Sigmoid colon (tissue), 7 donors: Measurements from ENCODE around the gene RHOA. TPM values are rescaled to one million over a fixed set of nuclear protein-coding genes. Genes with fewer than 3 reads are reported as not detected.
"Not testable (repeated sequence)": the region's sequence is repeated elsewhere in the genome, so short reads cannot be mapped to it uniquely, and the experiment has no call there.

Experiments used
- DNase-seq: peaks from one replicate; pipeline ENCODE4 v3.0.0-alpha.2; 2019
- H3K27ac ChIP-seq, 4 donors: fragments of 200-600 bp; sonication (generic); one replicate each; pipeline ENCODE4 v1.5.1; 2016 to 2019; ENCODE audit warnings: mild to moderate bottlenecking in 1 of 4
- H3K27me3 ChIP-seq, 3 donors: fragments of 200-600 bp; sonication (generic); one replicate each; pipeline ENCODE4 v1.5.1; 2019; ENCODE audit warnings: mild to moderate bottlenecking in 1 of 3
- H3K36me3 ChIP-seq, 4 donors: fragments of 200-600 bp; sonication (generic); one replicate each; pipeline ENCODE4 v1.5.1; 2016 to 2019
- H3K4me1 ChIP-seq, 4 donors: fragments of 200-600 bp; sonication (generic); one replicate each; pipeline ENCODE4 v1.5.1; 2017 to 2019
- H3K4me3 ChIP-seq, 4 donors: fragments of 200-600 bp; sonication (generic); one replicate each; pipeline ENCODE4 v1.5.1; 2017 to 2019; ENCODE audit warnings: mild to moderate bottlenecking in 2 of 4, moderate library complexity in 1 of 4
- H3K9me3 ChIP-seq, 4 donors: fragments of 200-600 bp in 3 of 4; sonication (generic) in 3 of 4; one replicate each; pipeline versions ENCODE4 v1.5.1 to v1.6.1; 2013 to 2019
- CTCF ChIP-seq, 4 experiments: fragments of 450-650 bp in 3 of 4; fragments of 200-600 bp in 1 of 4; IDR thresholded peaks; one replicate each; pipeline ENCODE4 v1.5.1; 2016 to 2019; ENCODE audit warnings: antibody characterized with exemption in 4 of 4, mild to moderate bottlenecking in 3 of 4, moderate library complexity in 2 of 4
- EP300 ChIP-seq, 4 donors: sonication (generic); formaldehyde crosslinking; IDR thresholded peaks; one replicate each; pipeline ENCODE4 v1.6.1; 2017; ENCODE audit warnings: antibody characterized with exemption in 4 of 4
- POLR2A ChIP-seq, 2 donors: fragments of 450-650 bp; IDR thresholded peaks; one replicate each; pipeline ENCODE4 v1.6.1; 2016; ENCODE audit warnings: antibody characterized with exemption in 2 of 2, mild to moderate bottlenecking in 2 of 2, moderate library complexity in 2 of 2
- POLR2AphosphoS5 ChIP-seq, 4 donors: sonication (generic); formaldehyde crosslinking; IDR thresholded peaks; one replicate each; pipeline ENCODE4 v1.6.1; 2017; ENCODE audit warnings: antibody characterized with exemption in 4 of 4
- WGBS, 2 donors: extraction: QIAGEN DNeasy Blood & Tissue Kit; methylation state at CpG; one replicate each; pipeline ENCODE4 v1.1.7; 2013; 5-methylcytosine and 5-hydroxymethylcytosine counted together
- intact Hi-C: fragments of 100-400 bp; cut with DNase I; formaldehyde crosslinking; loops from one replicate; pipeline ENCODE4 v1.15.1; 2023
- polyA plus RNA-seq, 3 donors: library from polyadenylated mRNA; stranded (reverse); fragments of 200-250 nt; gene quantifications; one replicate each; pipeline ENCODE4 v1.2.3, GENCODE V29; 2013
- total RNA-seq, 4 donors: library from RNA; depleted of rRNA; stranded (reverse); fragments of >200 nt; gene quantifications; one replicate each; pipeline ENCODE4 v1.1.0, GENCODE V29; 2016
- donor health status: healthy with polysubstance abuse.
- donor health status: Bipolar disorder and iron deficiency.
- donor health status: healthy.

Gene RHOA
- total and polyA plus RNA-seq, 7 donors, result 369 to 516 (median 421) TPM

GRCh38 chr3:49401766-49402165 is 10.0 kb downstream of the RHOA start:
- Histone ChIP-seq H3K4me1 (peaks cover 2 to 86% (median 65%) of the 10 kb centered on the region in 4 donors), H3K4me3 (no peak overlapping the region), H3K27me3 (no peaks in the 10 kb centered on the region), H3K27ac (peak overlapping the region in 2 of 4 donors; percentile 16 to 39), H3K36me3 (peaks cover 0 to 2% (median 0%) of the 10 kb centered on the region in 4 donors), H3K9me3 (no peaks in the 10 kb centered on the region)
- 51 to 77% methylated on average over 2 of the region's 2 CpGs for WGBS, 2 donors
- no peak for TF ChIP-seq EP300 (IDR thresholded peaks at IDR 0.05)
- no peak for TF ChIP-seq CTCF (IDR thresholded peaks at IDR 0.05)
- no peak for TF ChIP-seq POLR2AphosphoS5 (IDR thresholded peaks at IDR 0.05)
- no peak for TF ChIP-seq POLR2A (IDR thresholded peaks at IDR 0.05)
- no peak for DNase-seq
- intact Hi-C loops, result no loop called here

DNA sequence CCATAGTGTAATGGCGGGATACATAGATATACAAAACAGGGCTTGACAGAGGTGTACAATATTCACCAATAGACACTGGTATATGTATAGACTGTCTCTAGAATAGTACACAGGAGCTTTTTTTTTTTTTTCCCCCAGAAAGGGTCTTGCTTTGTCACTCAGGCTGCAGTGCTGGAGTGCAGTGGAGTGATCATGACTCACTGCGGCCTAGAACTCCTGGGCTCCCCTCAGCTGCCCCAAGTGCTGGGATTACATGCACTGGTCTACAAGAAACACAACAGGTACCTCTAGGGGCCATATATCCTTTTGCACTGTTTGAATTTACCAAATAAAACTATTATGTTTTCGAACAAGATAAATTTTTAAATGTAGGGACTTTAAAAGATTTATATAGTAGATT is 12.3 kb downstream of the RHOA start:
- 92 to 97% methylated on average over 3 of the region's 3 CpGs for WGBS, 2 donors

GRCh38 chr3:49397470-49397869 is 14.3 kb downstream of the RHOA start:
- peaks cover 0 to 9% (median 0%) of the 10 kb centered on the region in 4 donors for H3K36me3 ChIP-seq
- peak overlapping the region in 2 of 4 donors; percentile 28 to 50 for H3K27ac ChIP-seq
- no peak for TF ChIP-seq POLR2A (IDR thresholded peaks at IDR 0.05)
- no peak for TF ChIP-seq EP300 (IDR thresholded peaks at IDR 0.05)
- TF ChIP-seq POLR2AphosphoS5 (IDR thresholded peaks at IDR 0.05), result peak in 1 of 4 donors; percentile 32
- 67 to 68% methylated on average over 4 of the region's 4 CpGs for WGBS, 2 donors
- peaks cover 2 to 57% (median 44%) of the 10 kb centered on the region in 4 donors for H3K4me1 ChIP-seq
- H3K27me3 ChIP-seq, result no peaks in the 10 kb centered on the region
- no peak for DNase-seq
- intact Hi-C loops, result no loop called here
- H3K9me3 ChIP-seq, result no peaks in the 10 kb centered on the region
- H3K4me3 ChIP-seq, result no peak overlapping the region

More for the DNA sequence above, 12.3 kb downstream of the RHOA start:
- peak; percentile 2 for DNase-seq
- TF ChIP-seq POLR2A (IDR thresholded peaks at IDR 0.05) (no peak), CTCF (IDR thresholded peaks at IDR 0.05) (no peak), POLR2AphosphoS5 (IDR thresholded peaks at IDR 0.05) (no peak)
- intact Hi-C loops, result no loop called here
- no peaks in the 10 kb centered on the region for H3K9me3 ChIP-seq
- H3K4me1 ChIP-seq, result peaks cover 2 to 70% (median 44%) of the 10 kb centered on the region in 4 donors
- no peak overlapping the region for H3K4me3 ChIP-seq
- H3K27ac ChIP-seq, result peak overlapping the region in 1 of 4 donors; percentile 9
- peaks cover 0 to 9% (median 0%) of the 10 kb centered on the region in 4 donors for H3K36me3 ChIP-seq
- no peaks in the 10 kb centered on the region for H3K27me3 ChIP-seq

DNA sequence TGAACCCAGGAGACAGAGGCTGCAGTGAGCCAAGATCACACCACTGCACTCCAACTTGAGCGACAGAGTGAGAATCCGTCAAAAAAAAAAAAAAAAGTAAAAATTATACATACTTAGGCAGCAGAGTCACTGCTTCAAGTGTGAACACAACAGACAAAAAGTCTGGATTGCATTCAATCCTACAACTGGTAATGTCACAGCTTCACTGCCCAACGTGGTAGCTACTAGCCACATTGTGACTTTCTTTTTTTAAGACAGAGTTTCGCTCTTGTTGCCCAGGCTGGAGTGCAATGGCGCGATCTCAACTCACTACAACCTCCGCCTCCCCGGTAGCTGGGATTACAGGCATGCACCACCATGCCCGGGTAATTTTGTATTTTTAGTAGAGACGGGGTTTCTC is 20.5 kb downstream of the RHOA start:
- H3K4me3 ChIP-seq, intact Hi-C loops, H3K27me3 ChIP-seq, DNase-seq, H3K27ac ChIP-seq, H3K36me3 ChIP-seq, H3K9me3 ChIP-seq: not testable (repeated sequence)
- peaks cover 0 to 29% (median 19%) of the 10 kb centered on the region in 4 donors for H3K4me1 ChIP-seq
- 90 to 95% methylated on average over 10 of the region's 10 CpGs for WGBS, 2 donors

DNA sequence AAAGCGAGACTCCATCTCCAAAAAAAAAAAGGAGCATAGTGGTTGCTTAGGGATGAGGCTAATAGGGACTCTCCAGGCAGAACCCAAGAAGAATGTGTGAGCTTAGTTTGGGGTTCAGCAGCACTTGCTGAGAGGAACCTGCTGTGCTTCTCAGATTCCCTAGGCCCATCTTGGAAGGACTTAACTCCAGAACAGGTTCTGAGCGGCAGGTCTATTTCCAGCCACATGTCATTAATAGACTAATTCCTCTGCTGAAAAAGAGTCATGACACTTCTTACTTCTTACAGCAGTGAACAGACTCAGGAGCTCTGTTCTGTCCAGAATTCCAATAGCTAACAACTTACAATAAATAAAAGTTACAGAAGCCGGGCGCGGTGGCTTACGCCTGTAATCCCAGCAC is 22.5 kb downstream of the RHOA start:
- no peak for TF ChIP-seq POLR2A (IDR thresholded peaks at IDR 0.05)
- TF ChIP-seq EP300 (IDR thresholded peaks at IDR 0.05), result no peak
- TF ChIP-seq POLR2AphosphoS5 (IDR thresholded peaks at IDR 0.05), result no peak
- TF ChIP-seq CTCF (IDR thresholded peaks at IDR 0.05), result no peak
- no peaks in the 10 kb centered on the region for H3K27me3 ChIP-seq
- no peak overlapping the region for H3K4me3 ChIP-seq
- no peaks in the 10 kb centered on the region for H3K9me3 ChIP-seq
- peaks cover 0 to 45% (median 33%) of the 10 kb centered on the region in 4 donors for H3K4me1 ChIP-seq
- no peak overlapping the region for H3K27ac ChIP-seq
- H3K36me3 ChIP-seq, result no peaks in the 10 kb centered on the region
- 97 to 98% methylated on average over 6 of the region's 6 CpGs for WGBS, 2 donors
- no peak for DNase-seq
- intact Hi-C loops, result no loop called here

DNA sequence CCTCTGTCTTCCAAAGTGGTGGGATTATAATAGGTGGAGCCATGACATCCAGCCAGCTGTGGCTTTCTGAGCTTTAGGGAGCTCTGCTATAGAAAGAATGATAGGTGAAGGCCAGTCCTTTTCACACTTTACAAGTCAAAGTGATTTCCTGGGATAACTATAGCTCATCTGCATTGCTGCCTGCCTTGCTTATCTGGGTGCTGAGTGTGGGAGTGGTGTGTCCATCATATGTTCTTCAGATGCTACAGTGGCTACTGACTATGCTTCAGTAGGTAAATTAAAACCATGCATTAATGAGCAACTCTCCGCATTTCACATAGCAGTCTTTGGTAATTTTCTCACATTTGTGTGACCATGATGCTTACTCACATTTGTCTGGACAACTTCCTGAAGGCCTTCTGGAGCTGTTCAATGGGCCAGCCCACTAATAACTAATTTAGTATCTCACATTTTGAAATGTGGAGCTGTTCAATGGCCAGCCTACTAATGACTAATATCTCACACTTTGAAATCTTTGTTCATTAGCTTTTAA is 23.4 kb downstream of the RHOA start:
- TF ChIP-seq CTCF (IDR thresholded peaks at IDR 0.05), result no peak
- Histone ChIP-seq H3K36me3 (no peaks in the 10 kb centered on the region), H3K27ac (no peak overlapping the region), H3K4me1 (peaks cover 0 to 48% (median 38%) of the 10 kb centered on the region in 4 donors), H3K27me3 (no peaks in the 10 kb centered on the region), H3K4me3 (no peak overlapping the region), H3K9me3 (no peaks in the 10 kb centered on the region)
- 95 to 98% methylated on average over 1 of the region's 1 CpG for WGBS, 2 donors
- intact Hi-C loops, result no loop called here
- DNase-seq, result no peak
